AG04449 (cell line): ENCODE results near the gene KRT82.
A peak's percentile ranks its signal among the peaks of the same experiment; 100 is the strongest.
"Not testable (repeated sequence)": the region's sequence is repeated elsewhere in the genome, so short reads cannot be mapped to it uniquely, and the experiment has no call there.

Experiments
- CTCF ChIA-PET: fragments of 350-600 bp; formaldehyde crosslinking; extraction: SDS; loops from one replicate; lab custom pipeline; 2021; ENCODE audit warnings: antibody characterized with exemption; lab: Yijun Ruan, JAX
- POLR2A ChIA-PET: fragments of 400-600, 350-600 bp; formaldehyde crosslinking; extraction: SDS; loops from one replicate; lab custom pipeline; 2020; ENCODE audit warnings: antibody characterized with exemption, inconsistent platforms; lab: Yijun Ruan, JAX
- DNase-seq: peaks from one replicate; pipeline ENCODE4 v3.0.0-alpha.2; 2010; ENCODE audit warnings: low read depth, low spot score
- H3K4me3 ChIP-seq: 2 replicates; pipeline ENCODE4 v1.5.1; 2011; ENCODE audit warnings: low read depth, mild to moderate bottlenecking, control low read depth, low read length
- TF ChIP-seq, protein P1 (sequence below): IDR thresholded peaks from one replicate; pipeline ENCODE4 v1.5.1; 2011; ENCODE audit warnings: mild to moderate bottlenecking, moderate library complexity, low read length, control low read depth, inconsistent platforms; ENCODE audit not compliant: insufficient read depth; ENCODE audit errors: missing control alignments

Gene KRT82

DNA sequence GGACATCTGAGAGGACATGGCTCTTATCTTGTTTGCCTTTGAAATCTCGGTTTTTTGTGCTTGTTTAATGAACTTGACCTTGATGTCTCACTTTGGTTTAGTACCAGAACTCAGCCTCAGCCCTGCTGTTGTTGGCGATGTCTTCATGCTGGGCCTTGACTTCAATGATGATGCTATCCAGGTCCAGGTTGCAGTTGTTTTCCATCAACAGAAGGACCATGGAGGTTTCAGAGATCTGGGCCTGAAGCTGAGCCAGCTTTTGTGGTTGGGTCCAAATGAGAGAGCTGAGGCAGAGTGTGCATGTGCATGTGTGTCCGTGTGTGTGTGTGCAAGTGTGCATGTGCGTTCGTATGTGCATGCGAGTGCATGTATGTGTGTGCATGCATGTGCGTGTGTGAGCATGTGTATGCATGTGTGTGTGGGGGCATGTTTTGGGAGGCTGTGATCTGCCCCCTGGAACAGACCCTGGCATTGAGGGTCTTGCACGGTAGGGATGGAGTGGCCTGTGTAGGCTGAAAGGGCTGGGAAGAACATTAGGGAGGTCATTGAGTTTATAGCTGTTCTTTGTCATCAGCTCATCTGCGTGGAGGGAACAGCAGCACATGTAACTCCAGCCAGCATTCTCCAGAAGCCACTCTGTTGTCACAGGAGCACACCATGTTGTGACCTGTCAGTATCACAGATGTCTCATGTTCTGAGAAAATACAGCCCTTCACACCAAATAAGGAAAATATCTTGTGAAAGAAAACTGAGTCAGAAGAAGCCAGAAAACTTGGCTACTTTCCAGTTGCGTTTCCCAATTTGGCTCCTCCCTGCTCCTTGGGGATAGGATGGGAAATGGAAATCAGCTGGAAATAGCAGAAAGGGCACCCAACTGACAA is 10.0 kb upstream of the KRT82 start:
- TF ChIP-seq, protein P1, sequence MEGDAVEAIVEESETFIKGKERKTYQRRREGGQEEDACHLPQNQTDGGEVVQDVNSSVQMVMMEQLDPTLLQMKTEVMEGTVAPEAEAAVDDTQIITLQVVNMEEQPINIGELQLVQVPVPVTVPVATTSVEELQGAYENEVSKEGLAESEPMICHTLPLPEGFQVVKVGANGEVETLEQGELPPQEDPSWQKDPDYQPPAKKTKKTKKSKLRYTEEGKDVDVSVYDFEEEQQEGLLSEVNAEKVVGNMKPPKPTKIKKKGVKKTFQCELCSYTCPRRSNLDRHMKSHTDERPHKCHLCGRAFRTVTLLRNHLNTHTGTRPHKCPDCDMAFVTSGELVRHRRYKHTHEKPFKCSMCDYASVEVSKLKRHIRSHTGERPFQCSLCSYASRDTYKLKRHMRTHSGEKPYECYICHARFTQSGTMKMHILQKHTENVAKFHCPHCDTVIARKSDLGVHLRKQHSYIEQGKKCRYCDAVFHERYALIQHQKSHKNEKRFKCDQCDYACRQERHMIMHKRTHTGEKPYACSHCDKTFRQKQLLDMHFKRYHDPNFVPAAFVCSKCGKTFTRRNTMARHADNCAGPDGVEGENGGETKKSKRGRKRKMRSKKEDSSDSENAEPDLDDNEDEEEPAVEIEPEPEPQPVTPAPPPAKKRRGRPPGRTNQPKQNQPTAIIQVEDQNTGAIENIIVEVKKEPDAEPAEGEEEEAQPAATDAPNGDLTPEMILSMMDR: no peak
- H3K4me3 ChIP-seq: no peak overlapping the region
- ChIA-PET CTCF (interaction anchor here (1.3 to 1.4 kb wide), 2 partner anchors 92 to 464 kb away, joined by 3 read pairs; no protein-coding TSS in a partner anchor), POLR2A (no interaction called here)
- DNase-seq: peak; percentile 16

DNA sequence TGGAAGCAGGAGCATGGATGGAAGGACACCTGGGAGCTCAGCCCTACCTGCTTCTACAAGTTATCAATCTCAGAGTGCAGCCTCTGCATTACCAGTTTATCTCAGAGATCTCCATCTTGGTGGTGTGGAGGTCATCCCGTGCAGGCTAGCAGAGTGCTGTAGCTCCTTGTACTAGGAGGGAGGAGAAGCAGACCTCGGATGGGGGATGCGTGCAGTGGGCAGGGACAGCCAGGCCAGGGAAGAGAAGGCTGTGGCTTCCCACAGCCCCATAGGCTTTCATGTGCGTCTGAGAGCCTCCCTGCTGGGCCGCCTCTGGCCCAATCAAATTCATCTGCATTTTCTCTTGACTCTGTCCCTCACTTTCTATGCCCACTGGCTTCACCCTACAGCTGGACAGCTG is 8.8 kb upstream of the KRT82 start:
- CTCF ChIA-PET: interaction anchor here (2.4 kb wide), 1 partner anchor 23 kb away, joined by 9 read pairs; no protein-coding TSS in a partner anchor
- POLR2A ChIA-PET: no interaction called here
- TF ChIP-seq, protein P1: no peak
- H3K4me3 ChIP-seq: no peak overlapping the region
- DNase-seq: no peak

DNA sequence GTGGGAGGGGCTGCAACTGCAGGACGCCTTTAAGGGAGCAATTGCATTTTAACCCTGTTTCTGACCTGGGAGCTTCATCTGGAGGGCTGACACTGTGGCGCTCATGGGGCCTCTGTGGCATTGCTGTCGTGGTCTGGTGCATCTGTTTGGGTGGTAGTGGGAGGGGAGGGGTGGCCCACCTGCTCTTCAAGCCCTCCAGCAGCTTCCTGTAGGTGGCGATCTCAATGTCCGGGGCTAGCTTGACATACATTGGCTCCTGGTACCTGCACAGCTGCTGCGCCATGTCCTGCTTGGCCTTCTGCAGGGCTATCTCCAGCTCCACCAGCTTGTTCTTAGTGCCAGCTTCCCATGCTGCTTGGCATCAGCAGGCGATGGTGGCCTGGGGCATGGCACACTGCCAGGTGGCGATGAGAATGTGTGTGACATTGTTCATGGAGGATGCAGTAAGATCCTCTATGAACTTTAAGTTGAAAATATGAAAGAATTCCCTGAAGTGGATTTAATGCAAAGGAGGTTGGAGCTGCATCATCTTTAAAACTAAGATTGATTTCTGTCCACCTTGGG is 7.7 kb upstream of the KRT82 start:
- TF ChIP-seq, protein P1: no peak
- ChIA-PET POLR2A (no interaction called here), CTCF (interaction anchor here (0.9 to 2.4 kb wide), 4 partner anchors 22 to 471 kb away, joined by 3 to 9 read pairs (median 4); no protein-coding TSS in a partner anchor)
- DNase-seq: no peak
- H3K4me3 ChIP-seq: no peak overlapping the region

GRCh38 chr12:52413202-52413601 is 7.1 kb upstream of the KRT82 start:
- no peak overlapping the region for H3K4me3 ChIP-seq
- TF ChIP-seq, protein P1: no peak
- DNase-seq: no peak
- CTCF ChIA-PET: interaction anchor here (0.9 to 2.4 kb wide), 4 partner anchors 22 to 472 kb away, joined by 3 to 9 read pairs (median 4); no protein-coding TSS in a partner anchor
- POLR2A ChIA-PET: no interaction called here

- TF ChIP-seq, protein P1: no peak
- ChIA-PET POLR2A (no interaction called here), CTCF (interaction anchor here (2.0 kb wide), 2 partner anchors 39 to 95 kb away, joined by 4 to 5 read pairs; no protein-coding TSS in a partner anchor)
- H3K4me3 ChIP-seq: no peak overlapping the region
- DNase-seq: no peak
Measured at GRCh38 chr12:52411815-52412214, 5.7 kb upstream of the KRT82 start.

DNA sequence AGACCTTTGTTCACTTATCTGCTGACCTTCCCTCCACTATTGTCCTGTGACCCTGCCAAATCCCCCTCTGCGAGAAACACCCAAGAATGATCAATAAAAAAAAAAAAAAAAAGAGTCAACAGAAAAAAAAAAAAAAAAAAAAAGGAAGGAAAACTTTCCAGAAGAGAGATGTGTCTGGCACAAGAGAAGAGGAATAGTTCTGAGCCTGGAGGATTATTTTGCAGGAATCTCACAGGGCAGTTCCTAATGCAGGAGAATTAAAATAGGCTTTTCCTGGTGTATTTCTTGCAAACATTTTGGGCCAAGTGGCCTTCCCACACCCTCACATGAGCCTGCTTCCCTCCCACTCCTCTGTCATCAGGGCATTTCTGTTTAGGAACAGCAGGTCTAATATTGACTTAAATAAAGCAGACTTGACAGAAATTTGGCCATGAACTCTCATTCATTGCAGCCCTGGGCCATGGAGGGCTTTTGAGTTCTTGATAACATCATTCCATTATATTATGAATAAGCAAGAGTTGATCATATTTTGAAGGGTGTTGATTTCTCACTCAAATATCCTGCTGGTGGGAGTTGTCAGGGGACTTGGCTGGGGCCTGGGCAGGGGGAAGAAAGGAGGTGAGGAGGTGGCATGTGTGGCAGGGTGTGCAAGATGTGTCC is 4.6 kb upstream of the KRT82 start:
- H3K4me3 ChIP-seq, POLR2A ChIA-PET, DNase-seq: not testable (repeated sequence)
- CTCF ChIA-PET: interaction anchor here (2.0 kb wide), 1 partner anchor 38 kb away, joined by 5 read pairs; no protein-coding TSS in a partner anchor
